ENCODE results near the gene RCAN1.
A peak's percentile ranks its signal among the peaks of the same experiment; 100 is the strongest.

Gene RCAN1

GRCh38 chr21:34536820-34537219, 78.1 kb downstream of the RCAN1 start:
- DNase-seq, result no peak

DNA sequence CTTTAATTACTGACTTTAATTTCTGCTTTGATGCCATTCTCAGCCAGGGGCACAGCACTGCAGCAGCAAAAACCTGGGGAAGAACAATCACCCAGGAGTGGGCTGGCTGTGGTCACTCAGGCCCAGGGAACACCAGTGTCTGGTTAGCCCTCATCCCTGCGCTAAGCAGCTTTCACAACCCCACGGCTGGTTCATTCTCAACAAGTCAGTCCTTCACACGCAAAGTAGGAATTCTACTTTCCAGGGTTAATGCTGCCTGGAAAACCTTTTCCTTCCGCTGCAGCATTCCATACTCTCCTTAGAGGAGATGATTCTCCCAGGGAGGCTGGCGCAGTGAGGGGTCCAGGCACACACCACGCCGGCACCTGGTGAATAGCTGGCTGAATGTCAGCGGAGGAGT, 78.6 kb downstream of the RCAN1 start:
- DNase-seq, result no peak

GRCh38 chr21:34535886-34536285, 79.0 kb downstream of the RCAN1 start:
- no peak for DNase-seq

GRCh38 chr21:34534522-34534921, 80.4 kb downstream of the RCAN1 start:
- peak in 1 of 2 donors; percentile 41 for DNase-seq

DNA sequence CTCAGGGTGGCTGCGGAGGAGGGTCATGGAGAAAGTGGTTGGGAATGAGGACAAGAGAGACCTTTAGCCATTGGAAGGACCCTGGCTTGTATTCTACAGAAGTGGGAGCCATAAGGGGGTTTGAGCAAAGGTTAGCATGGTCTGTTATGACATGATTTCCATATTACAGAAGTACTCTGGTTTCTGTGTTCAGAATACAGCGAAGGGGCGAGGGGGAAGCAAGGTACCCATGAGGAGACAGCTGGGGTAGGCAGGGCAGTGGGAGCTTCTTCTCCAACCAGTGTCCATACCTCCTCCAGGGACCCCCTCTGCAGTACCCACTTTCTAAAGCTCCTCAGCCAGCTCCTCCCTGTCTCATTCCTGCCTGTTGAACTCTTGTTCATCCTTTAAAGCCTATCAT, 81.0 kb downstream of the RCAN1 start:
- DNase-seq, result no peak

GRCh38 chr21:34531399-34531798, 83.5 kb downstream of the RCAN1 start:
- DNase-seq, result no peak

DNA sequence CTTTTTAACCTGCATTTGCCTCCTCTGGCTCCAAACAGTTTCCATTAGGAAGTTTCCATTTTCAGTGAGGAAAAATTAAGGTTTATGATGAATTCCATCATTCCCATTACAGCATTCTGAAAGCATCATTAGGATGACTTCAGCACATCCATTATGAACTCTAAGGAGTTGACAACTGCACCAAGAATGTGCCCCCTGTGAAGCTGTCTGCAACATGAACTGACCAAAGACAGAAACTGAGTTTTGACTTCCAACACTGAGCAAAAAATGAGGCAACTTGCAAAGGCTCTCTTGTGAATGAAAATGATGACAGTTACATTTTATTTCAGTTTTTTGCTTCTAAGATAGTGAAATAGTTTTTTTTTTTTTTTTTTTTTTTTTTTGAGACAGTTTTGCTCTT, 84.7 kb downstream of the RCAN1 start:
- no peak for DNase-seq

DNA sequence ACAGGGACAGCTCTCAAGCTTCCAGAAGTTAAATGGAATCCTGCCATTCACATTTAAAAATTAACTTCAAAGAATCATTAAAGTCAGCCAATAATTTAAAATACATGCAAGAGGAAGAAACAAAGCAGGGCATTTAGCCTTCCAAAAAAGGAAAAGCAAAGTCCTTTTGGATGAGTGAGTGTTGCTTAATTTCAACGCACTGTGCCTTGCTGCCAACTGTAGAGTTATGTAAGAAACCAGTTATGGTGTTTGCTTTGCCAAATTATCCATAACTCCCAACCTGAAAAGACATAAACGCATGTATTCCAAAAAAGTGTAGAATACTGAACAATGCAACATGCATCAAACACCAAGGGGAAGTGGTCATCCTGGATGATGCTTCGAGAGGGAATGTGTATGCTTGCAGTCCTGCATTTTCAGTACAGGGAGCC, 86.8 kb downstream of the RCAN1 start:
- no peak for DNase-seq

GRCh38 chr21:34526618-34527290, 88.2 kb downstream of the RCAN1 start:
- DNase-seq, result peak in 1 of 2 donors; percentile 11

DNA sequence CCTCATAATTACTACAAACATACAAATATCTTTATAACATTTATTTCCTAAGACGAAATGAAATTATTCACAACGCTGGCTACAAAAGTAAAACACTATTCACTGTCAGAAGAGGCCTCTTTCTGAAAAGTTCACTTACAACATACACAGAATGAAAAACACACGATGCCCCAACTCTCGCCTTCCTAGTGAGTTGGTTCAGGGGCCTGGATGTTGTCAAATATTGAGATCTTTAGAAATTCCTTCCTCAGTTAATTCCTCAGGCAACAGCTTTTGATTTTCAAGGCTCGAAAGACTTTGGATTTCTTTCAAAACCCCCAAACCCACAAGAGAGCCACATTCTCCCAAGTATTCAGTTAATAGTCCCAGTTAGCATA, 88.7 kb downstream of the RCAN1 start:
- no peak for DNase-seq

GRCh38 chr21:34524646-34525601, 90.0 kb downstream of the RCAN1 start:
- DNase-seq, result no peak

GRCh38 chr21:34523019-34523555, 91.8 kb downstream of the RCAN1 start:
- no peak for DNase-seq

- DNase-seq, result peak in 1 of 2 donors; percentile 22
Measured at GRCh38 chr21:34522284-34522683, 92.6 kb downstream of the RCAN1 start.

- DNase-seq, result no peak
Measured at GRCh38 chr21:34521561-34521960, 93.4 kb downstream of the RCAN1 start.

DNA sequence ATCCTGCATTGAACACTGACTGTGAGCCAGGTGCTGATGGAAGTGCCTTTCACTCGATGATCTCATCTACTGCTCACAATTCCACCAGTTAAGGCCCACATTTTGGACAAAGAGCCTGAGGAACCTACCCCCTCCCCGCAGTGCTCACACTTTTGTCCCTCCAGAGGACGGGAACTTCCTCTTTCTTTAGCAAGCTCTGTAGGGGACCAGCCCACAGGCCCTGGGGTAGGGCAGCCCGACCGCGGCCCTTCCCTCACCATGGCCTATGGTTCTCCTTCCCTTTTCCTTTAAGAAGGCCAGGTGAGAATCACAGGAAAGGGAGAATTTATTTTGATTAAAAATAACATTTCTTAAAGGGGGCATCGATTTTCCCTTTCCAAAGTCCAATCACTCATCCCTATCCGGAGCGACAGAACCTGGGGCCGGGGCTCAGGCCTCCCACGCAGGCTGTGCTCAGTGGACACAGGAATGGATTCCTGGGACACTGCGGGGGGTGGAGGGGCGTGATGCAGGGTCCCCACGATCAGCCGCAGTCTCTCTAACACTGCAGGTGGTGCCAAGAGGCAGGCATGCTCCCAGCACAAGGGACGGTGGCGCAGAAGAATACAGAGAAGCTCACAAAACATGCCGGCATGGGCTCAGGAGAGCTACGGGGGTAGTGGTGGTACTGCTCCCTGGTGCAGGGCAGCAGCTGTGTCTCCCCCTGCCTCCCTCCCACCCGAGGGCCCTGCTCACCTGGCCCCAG, 94.0 kb downstream of the RCAN1 start:
- DNase-seq, result peak in 1 of 2 donors; percentile 28

DNA sequence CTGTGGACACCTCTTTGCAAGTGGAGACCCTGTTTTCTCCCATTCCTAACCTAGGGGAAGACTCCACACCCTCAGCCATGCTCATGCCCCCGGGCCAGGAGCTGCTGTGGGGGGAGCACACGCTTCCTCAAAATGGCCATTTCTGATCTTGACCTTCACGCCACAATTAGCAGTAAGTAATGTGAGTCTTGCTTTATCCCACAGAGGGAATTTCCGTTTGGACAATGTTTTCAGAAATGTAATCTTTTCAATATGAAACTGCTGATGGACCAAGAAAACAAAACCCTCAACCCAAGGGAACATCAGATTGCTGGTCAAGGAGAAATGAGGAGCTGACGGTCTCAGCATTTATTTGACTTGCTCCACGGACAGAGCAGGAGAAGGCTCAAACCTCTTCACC, 94.6 kb downstream of the RCAN1 start:
- no peak for DNase-seq

- no peak for DNase-seq
Measured at GRCh38 chr21:34519694-34520093, 95.2 kb downstream of the RCAN1 start.

DNA sequence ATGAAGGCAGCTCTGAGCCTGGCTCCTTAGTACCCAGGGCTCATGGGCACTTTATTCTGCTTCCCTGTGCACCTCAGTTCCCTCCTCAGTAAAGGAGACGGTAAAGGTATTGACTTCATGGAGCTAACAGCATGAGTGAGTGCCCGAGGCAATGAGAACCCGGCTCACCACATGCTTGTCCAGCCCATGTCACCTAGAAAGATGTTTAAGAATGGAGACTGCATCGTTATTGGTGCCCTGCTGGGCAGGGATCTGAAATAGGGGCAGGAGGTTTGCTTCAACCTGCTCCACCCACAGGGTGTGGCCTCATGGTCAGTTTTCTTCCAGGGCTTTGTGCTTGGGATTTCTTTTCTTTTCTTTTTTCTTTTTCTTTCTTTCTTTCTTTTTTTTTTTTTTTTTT, 95.9 kb downstream of the RCAN1 start:
- DNase-seq, result no peak

DNA sequence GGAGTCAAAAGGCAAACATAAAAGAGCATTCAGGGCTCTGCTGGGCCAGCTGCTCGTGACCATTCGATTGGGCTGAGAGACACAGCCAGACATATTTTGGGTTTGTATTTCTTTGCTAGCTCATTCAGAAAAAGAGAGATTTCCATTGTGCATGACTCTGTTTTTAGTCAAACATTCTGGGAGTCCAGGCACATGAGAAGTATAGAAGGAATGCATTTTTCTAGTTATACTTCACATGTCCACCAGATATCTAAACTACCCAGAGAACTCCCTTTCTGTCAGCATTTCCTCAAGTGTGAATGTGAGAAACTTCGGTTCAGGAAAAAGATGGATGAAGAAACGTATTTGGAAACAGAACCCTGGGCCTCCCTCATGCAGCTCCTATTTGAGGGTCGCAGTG, 96.6 kb downstream of the RCAN1 start:
- no peak for DNase-seq

DNA sequence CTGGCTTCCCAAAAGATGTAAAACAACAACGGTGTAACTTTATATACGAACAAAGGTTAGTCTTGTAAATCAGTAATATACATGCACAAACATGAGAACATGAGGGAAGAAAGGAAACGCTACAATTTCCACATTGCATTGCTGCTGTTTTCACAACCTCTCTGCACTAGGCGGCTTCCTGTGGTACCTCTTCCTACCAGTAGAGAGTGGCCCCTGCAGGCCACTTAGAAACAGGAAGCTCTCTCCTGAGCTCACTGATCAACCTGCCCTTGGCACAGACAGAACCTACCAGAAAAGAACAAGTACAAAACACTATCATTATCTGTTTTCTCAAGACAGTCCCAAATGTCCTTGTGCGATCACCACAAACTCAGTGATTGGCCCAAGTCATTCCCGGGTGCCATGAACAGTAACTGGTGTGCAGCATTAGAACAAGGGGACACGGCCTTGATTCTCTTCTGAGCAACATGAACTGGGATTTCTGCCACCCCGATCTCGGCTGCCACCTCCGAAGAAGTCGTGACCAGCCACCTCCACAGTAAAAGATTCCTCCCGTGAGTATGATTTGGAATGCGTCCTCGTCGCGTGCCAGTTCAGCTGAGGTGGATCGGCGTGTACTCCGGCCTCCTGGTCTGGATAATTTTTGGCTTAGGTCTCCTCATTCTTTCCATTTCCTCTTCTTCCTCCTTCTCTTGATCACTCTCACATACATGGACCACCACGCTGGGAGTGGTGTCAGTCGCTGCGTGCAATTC, 97.2 kb downstream of the RCAN1 start:
- peak in 1 of 2 donors; percentile 56 for DNase-seq

GRCh38 chr21:34517039-34517438, 97.9 kb downstream of the RCAN1 start:
- no peak for DNase-seq

- DNase-seq, result no peak
Measured at GRCh38 chr21:34514576-34515115, 100.3 kb downstream of the RCAN1 start.

All from CD4-positive, alpha-beta T cell treated with Interleukin-4 for 1 hour (primary cell).